Esophagus squamous epithelium (tissue), 4 donors: ENCODE results near the gene CEACAM1.

Source experiments
- POLR2A ChIP-seq, 4 donors: fragments of 450-650 bp; IDR thresholded peaks; one replicate each; pipeline ENCODE4 v1.6.1; 2017; ENCODE audit warnings: antibody characterized with exemption in 4 of 4, mild to moderate bottlenecking in 4 of 4, moderate library complexity in 3 of 4
- TF ChIP-seq, protein P1 (sequence below), 6 experiments: fragments of 450-650 bp in 4 of 6; fragments of 200-600 bp in 2 of 6; sonication (generic) in 2 of 6; IDR thresholded peaks; one replicate each; pipeline ENCODE4 v1.5.1; 2016 to 2019; ENCODE audit warnings: antibody characterized with exemption in 6 of 6, mild to moderate bottlenecking in 4 of 6, moderate library complexity in 4 of 6

DNA sequence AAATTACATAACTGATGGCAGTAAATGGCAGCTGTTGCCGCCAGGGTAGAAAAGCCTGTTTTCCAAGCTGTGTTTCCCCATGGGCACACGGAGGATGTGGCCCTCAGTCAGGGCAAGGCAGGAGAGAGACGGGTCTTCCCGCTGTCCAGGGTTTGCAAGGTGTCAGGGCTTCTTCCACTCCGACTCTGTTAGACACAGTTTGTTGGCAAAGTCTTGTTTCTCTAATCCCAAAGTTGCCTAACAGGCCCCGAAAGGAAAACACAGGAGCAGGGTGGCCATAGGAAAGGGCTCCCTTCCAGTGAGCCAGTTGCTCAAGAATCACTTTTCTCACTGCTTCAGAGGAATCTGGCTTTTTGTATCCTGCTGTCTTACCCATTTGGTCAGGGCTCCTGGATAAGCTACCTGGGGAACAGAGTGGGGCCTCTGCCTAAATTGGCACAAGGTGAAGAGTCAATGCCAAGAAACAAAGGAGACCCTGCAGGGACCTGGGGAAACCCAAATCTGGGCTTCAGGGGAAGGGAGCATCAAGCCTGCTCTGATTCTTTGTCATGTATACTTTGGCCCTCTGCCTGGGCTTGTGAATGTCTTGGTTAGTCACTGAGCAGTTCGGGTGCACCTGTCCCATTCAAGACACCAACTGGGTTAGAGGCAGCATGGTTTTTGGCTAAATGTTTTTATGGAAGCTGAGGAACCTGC is 56.6 kb downstream of the CEACAM1 start:
- TF ChIP-seq, protein P1, sequence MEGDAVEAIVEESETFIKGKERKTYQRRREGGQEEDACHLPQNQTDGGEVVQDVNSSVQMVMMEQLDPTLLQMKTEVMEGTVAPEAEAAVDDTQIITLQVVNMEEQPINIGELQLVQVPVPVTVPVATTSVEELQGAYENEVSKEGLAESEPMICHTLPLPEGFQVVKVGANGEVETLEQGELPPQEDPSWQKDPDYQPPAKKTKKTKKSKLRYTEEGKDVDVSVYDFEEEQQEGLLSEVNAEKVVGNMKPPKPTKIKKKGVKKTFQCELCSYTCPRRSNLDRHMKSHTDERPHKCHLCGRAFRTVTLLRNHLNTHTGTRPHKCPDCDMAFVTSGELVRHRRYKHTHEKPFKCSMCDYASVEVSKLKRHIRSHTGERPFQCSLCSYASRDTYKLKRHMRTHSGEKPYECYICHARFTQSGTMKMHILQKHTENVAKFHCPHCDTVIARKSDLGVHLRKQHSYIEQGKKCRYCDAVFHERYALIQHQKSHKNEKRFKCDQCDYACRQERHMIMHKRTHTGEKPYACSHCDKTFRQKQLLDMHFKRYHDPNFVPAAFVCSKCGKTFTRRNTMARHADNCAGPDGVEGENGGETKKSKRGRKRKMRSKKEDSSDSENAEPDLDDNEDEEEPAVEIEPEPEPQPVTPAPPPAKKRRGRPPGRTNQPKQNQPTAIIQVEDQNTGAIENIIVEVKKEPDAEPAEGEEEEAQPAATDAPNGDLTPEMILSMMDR (IDR thresholded peaks at IDR 0.05): peak in 2 of 6 experiments; percentile 10 to 37
- no peak for TF ChIP-seq POLR2A (IDR thresholded peaks at IDR 0.05)
